Cardiac fibroblast (primary cell): ENCODE data around the gene DENND2C.

Source experiments
- DNase-seq, 2 donors: peaks; one replicate each; pipeline versions ENCODE4 v3.0.0 to v3.0.0-alpha.2; 2010; ENCODE audit warnings: low read depth in 2 of 2
- H3K4me3 ChIP-seq, 2 donors: replicated peaks in 1 of 2; 1 replicate in 1 of 2; 2 replicates in 1 of 2; pipeline ENCODE4 v1.5.1; 2011; ENCODE audit warnings: low read depth in 2 of 2, low read length in 2 of 2, mild to moderate bottlenecking in 2 of 2, moderate library complexity in 1 of 2
- CTCF ChIP-seq: IDR thresholded peaks from one replicate; pipeline ENCODE4 v1.5.1; 2011; ENCODE audit warnings: low read depth, mild to moderate bottlenecking, low read length, inconsistent platforms

DENND2C gene

GRCh38 chr1:114540821-114541220 lies 129.0 kb downstream of the DENND2C start:
- DNase-seq = no peak
- no peak for TF ChIP-seq CTCF
- H3K4me3 ChIP-seq = no peak overlapping the region

DNA sequence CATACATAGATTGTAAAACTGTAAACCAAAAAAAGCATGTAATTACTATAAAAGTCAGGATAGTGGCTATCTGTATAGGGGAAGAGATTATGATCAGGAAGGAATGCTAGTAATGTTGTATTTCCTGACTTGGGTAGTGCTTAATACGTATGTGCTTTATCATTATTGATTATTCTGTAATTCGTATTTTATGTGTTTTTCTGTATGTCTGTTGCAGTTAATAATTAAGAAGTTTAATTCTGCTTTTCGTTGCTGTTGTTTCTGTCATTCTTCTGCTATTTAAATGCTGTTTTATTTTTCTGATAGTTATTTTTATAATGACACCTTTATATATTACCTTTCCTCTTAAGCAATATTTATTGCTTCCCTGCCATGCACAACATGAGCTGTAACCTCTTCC lies 129.6 kb downstream of the DENND2C start:
- no peak overlapping the region for H3K4me3 ChIP-seq
- TF ChIP-seq CTCF = no peak
- no peak for DNase-seq

- no peak for DNase-seq
- no peak overlapping the region for H3K4me3 ChIP-seq
- no peak for TF ChIP-seq CTCF
Observed at GRCh38 chr1:114536043-114536442, 133.8 kb downstream of the DENND2C start.

DNA sequence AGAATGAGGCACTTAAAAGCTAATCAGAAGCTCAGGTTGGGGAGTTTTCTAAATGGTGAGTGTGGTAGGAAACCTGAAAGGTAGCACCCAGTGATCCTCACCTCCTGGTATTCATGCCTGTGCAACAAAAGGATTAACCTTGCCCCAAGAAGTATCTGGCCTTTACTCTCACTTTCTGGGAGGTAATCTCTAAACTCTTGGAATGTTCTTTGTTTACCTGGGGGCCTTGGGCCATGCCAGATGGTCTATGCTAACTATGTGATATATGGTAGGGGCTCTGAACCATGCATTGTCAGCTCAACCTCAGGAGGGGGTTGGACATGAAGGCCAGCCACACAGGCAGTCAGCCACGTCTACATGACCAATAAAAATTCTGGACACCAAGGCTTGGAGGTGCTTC lies 134.4 kb downstream of the DENND2C start:
- TF ChIP-seq CTCF = no peak
- no peak overlapping the region for H3K4me3 ChIP-seq
- DNase-seq = no peak
